GM20431 (cell line): Measurements from ENCODE around the gene TMIE.

Source experiments
- in situ Hi-C: fragments of 300-500 bp; cut with MseI, MboI; formaldehyde crosslinking; loops from one replicate; pipeline ENCODE4 v1.15.0; 2020; ENCODE audit warnings: low sequenced_read_pairs; ENCODE audit not compliant: unreplicated experiment

The TMIE gene

DNA sequence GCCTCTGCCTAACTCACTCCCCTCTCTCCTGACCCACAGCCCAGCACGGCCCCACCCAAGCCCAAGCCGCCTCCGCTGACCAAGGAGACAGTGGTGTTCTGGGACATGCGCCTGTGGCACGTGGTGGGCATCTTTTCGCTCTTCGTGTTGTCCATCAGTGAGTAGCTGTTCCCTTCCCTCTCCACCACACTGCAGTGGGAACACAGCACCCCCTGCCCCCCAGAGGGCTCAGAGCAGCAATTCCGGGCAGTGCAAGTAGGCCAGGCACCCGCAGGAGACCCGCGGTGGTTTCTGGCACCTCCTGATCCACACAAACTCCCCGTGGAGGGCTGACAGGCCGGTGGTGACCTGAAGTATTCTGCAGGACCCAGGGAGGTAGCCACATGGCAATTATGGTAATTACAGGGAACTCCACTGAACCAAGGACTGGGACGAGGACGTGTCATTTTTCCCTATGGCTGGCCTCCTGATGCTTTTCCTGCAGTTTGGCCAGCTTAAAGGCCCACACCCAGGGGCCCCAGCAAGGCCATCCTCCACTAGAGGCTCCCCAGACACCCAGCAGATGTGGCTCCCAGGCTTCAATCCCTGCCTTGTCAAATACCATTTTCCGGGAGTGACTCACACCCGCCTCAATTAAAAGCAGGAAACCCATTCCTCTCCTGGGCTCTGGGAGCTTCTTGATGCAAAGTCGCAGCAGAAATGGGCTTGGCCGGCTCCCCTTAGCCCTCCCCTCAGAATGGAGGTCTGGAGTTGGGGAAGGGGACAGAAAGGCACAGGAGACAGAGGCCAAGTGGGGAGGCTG lies 4.8 kb downstream of the TMIE start:
- in situ Hi-C loops = loop anchor here (10.0 to 25.0 kb wide), 2 partner anchors 189 to 631 kb away; no protein-coding TSS in a partner anchor

DNA sequence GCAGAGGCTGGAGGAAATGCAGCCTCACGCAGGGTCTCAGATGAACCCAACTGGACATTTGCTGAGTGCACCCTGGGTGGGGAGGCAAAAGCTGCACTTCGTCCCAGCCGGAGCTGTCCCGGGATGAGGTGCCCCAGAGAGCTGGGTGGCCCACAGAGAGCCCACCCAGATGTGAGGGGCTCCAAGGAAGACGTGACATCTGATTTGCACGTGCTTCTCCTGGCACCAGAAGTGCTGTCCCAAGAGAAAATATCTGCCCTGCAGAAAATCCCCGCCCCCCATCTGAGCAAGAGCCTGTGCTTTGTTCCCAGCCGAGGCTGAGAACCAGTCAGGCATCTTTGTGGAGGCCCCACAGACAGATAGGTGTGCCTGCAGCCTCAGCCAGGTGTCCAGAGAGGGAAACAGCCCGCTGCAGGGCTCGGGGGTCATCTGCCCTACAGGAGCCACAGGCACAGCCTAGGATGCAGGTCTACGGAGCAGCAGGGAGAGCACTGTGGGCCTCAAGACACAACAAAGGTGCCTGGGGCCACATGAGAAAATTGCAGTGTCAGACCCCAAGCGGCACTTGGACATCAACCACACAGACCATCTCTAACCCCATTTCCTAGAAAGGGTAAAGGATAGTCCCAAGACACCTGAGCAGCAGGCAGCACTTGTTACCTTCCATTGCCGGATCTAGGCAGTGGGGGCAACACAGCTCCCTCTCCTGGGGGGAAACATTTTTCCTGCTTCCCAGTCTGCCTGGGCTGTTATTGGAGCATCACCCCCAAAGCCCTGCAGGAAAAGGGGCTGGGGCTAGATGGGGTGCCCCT lies 5.8 kb downstream of the TMIE start:
- in situ Hi-C loops = loop anchor here (10.0 to 25.0 kb wide), 2 partner anchors 188 to 630 kb away; no protein-coding TSS in a partner anchor

DNA sequence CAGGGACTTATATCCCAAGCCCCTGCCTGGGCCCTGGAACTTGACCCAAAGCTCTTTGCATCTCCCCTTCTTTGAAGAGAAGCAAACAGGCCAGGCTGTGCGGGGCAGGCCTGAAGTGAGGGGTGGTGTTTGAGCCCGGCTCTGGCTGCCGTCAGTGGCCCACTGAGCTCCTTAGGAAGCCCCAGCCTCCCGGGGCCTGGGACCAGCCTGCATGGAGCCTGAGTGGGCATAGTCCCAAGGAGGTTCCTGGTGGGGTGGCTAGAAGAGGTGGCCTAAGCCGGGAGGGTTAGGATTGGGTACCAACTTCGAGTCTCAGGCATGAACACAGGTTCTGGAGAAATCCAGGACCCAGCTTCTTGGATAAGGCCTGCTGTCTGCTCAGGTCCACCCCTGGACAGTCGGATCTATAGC lies 6.4 kb downstream of the TMIE start:
- in situ Hi-C loops = loop anchor here (10.0 to 25.0 kb wide), 2 partner anchors 187 to 630 kb away; no protein-coding TSS in a partner anchor

DNA sequence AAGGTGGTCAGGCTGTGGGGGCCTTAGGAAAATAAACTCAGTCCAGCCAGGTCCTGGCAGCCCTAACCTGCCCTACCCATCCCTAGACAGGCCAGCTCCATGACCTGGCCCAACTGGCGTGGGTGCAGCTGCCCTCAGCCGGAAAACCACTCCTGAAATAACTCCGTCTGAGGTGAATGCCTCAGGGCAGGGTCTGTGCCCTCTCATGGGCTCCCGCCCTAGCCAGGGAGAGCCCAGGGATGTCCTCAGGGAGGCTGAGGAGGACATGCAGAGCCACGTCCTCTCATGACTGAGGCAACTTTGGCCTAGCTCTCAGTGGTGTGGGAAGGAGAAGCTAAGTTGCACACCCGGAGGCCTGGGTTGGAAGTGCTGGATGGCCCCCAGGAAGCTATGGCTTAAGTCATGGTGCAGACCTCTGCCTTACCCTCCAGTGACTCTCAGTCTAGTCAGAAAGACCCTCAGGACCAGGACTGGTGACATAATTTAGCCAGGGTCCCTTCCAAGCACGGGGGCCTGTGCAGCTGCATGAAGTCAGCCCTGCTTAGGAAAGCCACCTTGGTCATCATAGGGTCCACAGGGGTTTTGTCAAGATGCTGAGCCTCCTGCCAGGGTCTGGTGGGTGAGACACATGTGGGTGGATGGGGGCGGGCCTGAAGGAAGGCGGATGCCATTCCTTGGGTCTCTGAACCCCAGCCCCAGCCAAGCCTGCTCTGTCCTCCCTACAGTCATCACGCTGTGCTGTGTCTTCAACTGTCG lies 7.4 kb downstream of the TMIE start:
- in situ Hi-C loops = loop anchor here (10.0 to 25.0 kb wide), 2 partner anchors 186 to 629 kb away; no protein-coding TSS in a partner anchor

DNA sequence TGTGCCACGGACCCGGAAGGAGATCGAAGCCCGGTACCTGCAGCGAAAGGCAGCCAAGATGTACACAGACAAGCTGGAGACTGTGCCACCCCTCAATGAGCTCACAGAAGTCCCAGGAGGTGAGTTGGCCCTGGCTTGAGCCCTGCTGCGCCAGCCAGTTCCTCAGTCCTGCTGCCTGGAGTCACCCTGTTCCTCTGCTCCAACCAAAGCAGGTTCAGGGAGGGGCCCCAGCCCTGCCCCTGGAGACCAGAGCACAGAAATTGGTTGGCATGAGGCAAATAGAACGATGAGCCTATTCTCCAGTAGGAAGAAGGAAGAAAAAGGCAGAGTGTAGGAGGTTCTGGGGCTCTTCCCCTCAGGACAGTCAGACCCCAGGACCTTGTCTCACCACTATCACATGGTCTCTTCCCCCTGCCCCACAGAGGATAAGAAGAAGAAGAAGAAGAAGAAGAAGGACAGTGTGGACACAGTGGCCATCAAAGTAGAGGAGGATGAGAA lies 8.0 kb downstream of the TMIE start:
- in situ Hi-C loops = loop anchor here (10.0 to 25.0 kb wide), 2 partner anchors 186 to 628 kb away; no protein-coding TSS in a partner anchor

DNA sequence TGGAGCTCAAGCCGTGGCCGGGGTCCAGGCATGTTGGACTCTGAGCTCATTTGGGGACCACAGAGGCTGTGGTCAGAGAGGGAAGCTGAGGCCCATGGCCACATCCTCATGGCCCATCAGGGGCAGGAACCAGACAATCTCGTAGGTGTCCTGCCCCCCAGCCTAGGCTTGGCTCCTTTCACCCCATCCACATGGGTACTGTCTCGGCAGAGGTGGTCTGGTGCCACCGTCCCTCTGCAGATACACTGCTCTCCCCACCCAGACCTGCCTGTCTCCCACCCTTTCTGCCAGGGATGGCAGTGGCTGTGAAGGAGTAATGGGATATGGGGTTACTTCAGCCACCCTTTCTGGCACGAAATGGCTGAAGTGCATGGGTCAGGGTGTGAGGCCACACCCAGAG lies 8.5 kb downstream of the TMIE start:
- in situ Hi-C loops = loop anchor here (10.0 to 25.0 kb wide), 2 partner anchors 185 to 628 kb away; no protein-coding TSS in a partner anchor

DNA sequence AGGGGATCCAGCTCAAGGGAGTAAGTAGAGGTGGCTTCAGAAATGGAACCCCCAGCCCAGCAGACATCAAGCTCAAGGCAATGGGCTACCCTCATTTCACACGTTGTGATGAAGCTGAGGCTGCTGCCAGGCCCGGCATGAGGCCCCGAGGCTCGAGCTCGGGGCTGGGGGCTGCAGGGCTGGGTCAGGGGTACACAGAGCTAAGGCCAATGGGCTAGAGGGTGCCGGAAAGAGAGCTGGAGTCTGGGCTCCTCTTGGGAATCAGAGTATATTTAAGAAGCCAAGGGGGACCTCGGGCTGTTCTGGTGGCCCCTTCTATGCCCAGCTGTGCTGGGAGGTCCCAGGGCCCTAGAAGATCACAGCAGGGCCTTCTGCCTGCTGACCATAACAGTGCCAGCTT lies 9.0 kb downstream of the TMIE start:
- in situ Hi-C loops = loop anchor here (25.0 kb wide), 1 partner anchor 627 kb away; no protein-coding TSS in a partner anchor

DNA sequence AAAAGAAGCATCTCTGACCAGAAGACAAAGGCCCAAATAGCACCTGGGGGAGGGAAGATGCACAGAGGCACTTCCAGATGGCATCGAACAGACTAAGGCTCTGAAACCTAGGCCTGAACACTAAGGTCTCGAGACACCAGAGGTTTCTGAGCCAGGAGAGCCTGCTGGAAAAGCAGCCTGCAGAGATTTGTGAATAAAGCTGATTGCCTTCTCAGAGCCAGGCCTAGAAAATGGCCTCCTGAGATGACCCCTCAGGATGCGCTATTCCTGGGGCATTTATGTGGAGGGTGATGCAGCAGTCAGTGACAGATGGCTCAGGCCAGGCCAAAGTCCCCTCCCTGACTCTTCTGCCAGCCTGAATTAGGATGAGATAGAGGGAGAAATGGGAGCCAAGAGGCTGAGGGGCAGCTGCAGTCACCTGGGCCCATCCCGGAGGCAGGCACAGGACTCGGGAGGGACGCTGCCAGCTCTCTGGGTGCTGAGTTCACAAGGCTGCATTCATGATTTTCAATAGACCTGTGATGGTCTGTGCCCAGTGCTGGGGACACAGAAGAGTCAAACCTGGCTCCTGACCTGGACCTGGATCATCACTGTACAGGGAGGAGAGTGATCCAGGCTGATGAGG lies 9.6 kb downstream of the TMIE start:
- in situ Hi-C loops = loop anchor here (25.0 kb wide), 1 partner anchor 627 kb away; no protein-coding TSS in a partner anchor

DNA sequence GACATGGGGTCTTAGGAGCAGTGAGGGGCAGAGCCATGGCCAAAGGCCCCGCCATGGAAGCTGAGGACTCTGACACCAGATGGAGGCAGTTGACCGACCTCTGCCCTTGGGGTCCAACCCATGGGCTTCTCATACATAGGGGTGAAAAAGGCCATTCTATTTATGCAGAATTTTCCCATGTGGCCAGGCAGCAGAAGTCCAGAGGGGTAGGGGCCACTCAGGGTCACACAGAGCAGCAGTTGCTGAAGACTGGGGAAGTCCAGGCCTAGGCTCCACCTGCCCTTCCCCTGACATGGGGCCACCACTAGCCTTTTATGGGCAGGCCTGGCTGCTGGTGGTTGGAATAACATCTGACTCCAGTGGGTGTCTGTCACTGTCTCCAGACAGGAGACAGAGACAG lies 10.1 kb downstream of the TMIE start:
- in situ Hi-C loops = loop anchor here (25.0 kb wide), 1 partner anchor 626 kb away; no protein-coding TSS in a partner anchor

DNA sequence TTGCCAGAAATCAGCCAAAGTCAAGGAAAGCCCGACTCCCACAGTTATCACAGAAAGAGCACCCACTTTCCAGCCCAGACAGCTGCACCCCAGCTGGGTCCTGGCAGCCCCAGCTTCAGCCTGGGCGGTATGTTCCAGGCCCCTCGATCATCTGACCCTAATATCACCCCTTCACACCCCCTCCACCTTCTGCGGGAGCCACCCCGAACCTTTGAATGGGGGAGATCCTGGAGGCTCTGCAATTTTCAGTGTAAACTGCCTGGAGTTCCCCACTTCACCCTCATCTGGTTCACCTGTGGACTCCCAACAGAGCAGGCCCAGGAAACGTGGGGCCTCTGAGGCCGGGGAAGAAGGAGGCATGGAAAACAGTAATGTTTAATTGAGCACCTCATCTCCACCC lies 10.6 kb downstream of the TMIE start:
- in situ Hi-C loops = loop anchor here (25.0 kb wide), 1 partner anchor 626 kb away; no protein-coding TSS in a partner anchor

DNA sequence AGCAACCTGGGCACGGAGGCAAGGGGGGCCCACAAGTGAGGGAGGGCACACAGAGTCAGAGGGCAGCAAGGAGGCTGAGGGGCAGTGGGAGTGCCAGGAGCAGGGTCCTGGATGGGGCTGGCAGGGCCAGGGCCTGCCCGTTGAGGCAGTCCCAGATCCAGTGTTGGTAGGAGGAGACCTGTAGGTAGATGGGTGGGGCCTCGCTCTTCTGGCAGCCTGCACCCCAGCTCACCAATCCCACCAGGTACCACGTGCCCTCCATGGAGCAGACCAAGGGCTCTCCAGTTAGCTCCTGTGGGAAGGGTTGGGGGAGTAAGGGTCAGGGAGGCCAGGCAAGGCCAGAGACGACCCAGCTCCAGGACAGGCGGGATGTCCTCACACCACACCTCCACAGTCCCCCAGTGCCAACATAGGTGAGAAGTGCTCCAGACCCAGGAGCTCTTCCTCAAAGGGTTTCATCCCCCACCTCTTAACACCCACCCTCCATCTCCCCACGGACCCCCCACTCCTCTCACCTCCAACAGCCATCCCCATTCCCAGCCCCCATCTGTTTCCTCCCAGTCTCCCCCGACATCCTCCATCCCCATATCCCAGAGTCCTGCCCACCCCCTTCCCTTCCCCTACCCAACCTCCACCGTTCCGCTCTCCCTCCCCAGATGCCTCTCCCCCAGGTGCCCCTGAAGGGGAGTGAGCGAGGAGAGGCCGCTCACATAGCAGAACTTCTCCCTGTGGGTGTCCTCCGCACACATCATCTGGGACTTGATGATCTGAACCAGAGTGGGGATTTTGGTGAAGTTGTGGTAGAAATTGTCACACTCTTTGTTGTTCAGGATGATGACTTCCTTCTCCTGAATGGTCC lies 11.2 kb downstream of the TMIE start:
- in situ Hi-C loops = loop anchor here (25.0 kb wide), 1 partner anchor 625 kb away; no protein-coding TSS in a partner anchor

DNA sequence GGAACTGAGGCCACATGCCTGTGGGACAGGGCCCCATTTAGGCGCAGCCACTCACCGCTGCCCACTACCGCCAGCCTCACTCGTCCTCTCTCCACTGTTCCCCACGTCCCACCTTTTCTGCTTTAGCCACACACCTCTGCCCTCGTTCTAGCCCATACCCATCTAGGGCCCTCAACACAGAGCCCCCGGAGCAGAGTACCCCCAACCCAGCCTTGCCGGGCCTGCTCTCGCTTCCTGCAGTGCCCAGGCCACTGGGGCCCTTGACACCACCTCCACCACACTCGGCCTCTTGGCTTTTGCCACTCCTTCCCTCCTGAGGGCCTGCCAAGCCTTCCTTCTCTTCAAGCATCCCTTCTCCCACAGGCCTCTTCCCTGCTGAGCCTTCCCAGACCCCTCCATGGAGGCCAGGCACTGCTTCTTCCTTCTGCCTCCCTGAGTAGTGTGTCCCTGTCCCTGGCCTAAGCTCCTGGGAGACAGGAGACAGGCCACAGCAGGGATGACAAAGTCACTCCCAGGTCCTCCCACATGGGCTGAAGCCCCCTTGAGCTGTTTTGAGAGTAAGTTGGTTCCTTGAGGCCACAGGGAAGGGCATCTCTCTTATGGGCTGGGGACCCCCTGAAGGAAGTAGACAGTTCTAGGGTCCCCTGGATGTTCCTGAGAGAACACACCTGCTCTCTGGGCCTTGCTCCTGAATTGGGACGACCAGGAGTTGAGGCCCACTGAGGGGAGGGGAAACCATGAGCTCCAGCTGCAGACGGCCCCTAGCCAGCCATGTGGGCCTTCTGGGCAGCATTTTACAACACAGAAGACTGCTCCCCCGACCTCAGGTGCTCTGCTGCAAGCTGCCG lies 12.1 kb downstream of the TMIE start:
- in situ Hi-C loops = loop anchor here (25.0 kb wide), 1 partner anchor 624 kb away; no protein-coding TSS in a partner anchor

DNA sequence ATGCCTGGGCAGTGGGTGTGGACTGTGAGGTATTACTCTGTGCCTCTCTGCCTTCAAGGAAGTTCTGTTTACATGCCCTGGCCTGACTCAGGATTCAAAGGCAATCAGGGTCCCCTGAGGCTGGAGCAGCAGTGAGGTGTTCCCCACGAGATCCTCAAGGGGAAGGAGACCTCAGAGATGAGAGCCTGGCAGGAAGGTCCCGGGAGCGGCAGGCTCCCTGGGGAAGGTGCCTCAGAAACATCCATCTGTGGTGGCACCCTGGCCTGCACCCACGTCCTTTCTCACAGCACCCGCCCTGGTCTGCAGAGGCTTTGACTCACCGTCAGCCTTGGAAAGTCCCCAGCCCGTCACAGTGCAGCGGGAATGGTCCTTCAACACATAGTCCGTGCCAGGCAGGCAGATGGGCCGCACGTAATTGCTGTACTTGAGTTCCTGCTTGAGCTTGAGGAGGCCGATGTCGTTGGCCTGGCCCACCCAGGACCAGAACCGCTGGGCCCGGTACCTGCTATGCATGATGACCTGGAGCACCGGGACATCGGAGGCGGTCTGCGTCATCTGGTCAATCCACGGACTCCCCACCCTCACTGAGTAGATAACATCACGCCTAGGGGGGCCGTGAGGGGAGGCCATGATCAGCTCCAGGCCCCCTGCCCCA lies 12.8 kb downstream of the TMIE start:
- in situ Hi-C loops = loop anchor here (25.0 kb wide), 1 partner anchor 623 kb away; no protein-coding TSS in a partner anchor

DNA sequence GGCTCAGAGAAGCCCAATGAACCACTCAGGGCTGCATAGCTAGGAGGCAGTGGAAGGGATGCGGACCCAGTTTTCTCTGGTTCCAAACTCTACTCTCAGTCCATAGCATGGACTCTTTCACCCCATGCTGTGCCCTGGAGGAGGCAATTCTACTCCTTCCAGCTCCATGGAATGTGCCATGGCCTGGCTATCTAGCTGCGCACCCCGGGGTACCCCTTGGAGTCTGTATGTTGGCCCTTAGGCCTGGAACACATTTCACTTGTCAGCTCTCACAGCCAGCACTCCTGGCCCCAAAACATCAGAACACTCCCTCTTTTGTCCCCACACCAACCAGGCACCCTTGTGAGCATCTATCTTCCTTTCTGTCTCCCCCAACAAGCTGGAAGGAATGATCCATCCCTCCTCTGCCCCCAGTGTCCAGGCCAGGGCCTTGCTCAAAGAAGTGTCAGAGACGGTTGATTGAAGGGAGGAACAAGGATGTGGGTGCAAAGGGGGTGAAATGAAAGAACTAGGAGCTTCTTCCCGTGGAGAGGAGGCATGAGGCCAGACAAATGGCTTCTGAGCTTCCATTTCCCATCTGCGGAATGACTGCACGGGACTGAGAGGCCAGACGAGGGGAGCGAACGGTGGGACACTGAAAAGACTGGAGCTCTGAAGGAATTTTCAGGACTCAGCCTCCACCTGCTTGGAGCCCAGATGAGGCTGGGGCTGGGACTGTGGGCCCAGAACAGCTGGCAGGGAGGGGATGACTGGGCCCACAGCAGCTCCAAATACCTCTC lies 13.7 kb downstream of the TMIE start:
- in situ Hi-C loops = loop anchor here (25.0 kb wide), 1 partner anchor 622 kb away; no protein-coding TSS in a partner anchor

DNA sequence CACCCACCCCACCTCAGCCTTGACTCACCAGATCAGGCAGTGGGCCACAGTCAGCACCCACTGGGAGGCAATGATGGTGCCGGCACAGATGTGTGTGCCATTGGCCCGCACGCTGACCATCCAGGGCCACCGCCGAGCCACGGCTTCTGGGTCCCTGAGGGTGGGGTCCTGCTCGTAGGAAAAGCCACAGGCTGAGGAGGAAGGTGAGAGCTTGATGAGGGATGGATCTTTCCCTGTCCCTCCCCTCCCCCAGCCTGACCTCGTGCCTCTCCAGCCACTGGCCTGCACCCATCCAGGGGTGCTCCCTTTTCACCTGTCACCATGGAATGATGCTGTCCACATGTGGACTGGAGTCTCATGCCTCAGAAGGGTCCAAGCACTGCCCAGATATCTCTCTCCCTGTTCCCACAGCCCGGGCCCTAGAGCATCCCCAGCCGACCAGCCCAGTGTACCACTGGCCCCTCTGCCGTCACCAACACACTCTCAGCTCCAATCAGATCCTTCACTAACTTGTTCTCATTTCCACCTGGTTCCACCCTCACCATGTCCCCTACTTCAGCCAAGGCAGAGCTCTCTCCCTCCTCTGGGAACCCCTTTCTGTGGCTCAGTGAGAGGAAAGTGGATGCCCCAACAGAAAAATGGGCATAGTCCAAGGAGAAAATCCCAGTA lies 14.4 kb downstream of the TMIE start:
- in situ Hi-C loops = loop anchor here (25.0 kb wide), 1 partner anchor 622 kb away; no protein-coding TSS in a partner anchor
